Kidney (tissue), 14 donors: ENCODE results near the gene AUTS2. TPM values are rescaled to one million over a fixed set of nuclear protein-coding genes. Genes with fewer than 3 reads are reported as not detected.
A peak's percentile ranks its signal among the peaks of the same experiment; 100 is the strongest.
"Not testable (repeated sequence)": the region's sequence is repeated elsewhere in the genome, so short reads cannot be mapped to it uniquely, and the experiment has no call there.

Experiments
- DNase-seq, 5 donors: peaks; one replicate each; pipeline ENCODE4 v3.0.0-alpha.2; 2013 to 2020
- FAIRE-seq: peaks from 2 replicates; lab custom pipeline; 2012; peaks lifted over from hg19 to GRCh38; lab: Jason Lieb, UNC
- H3K27ac ChIP-seq, 2 donors: one replicate each; pipeline ENCODE4 v1.7.0; 2013; ENCODE audit warnings: low read depth in 2 of 2, low read length in 2 of 2, inconsistent platforms in 1 of 2
- H3K27me3 ChIP-seq: one replicate; pipeline ENCODE4 v1.7.1; 2013; ENCODE audit warnings: low read length, inconsistent platforms; ENCODE audit not compliant: control insufficient read depth, insufficient read depth
- H3K36me3 ChIP-seq, 3 donors: one replicate each; pipeline versions ENCODE4 v1.7.0 to v1.7.1; 2013; ENCODE audit warnings: low read length in 3 of 3, control low read depth in 1 of 3, inconsistent platforms in 1 of 3; ENCODE audit not compliant: insufficient read depth in 3 of 3, control insufficient read depth in 2 of 3
- H3K4me1 ChIP-seq, 3 donors: one replicate each; pipeline versions ENCODE4 v1.7.0 to v1.7.1; 2013; ENCODE audit warnings: low read length in 3 of 3, inconsistent platforms in 1 of 3, low read depth in 1 of 3; ENCODE audit not compliant: control insufficient read depth in 2 of 3, insufficient read depth in 2 of 3
- H3K4me3 ChIP-seq, 3 donors: one replicate each; pipeline versions ENCODE4 v1.7.0 to v1.8.1; 2013; ENCODE audit warnings: low read length in 3 of 3, control low read depth in 1 of 3, inconsistent platforms in 1 of 3
- H3K9ac ChIP-seq, 3 donors: one replicate each; pipeline versions ENCODE4 v1.7.0 to v1.7.1; 2013; ENCODE audit warnings: low read length in 3 of 3, control low read depth in 1 of 3, inconsistent platforms in 1 of 3
- H3K9me3 ChIP-seq, 3 donors: one replicate each; pipeline versions ENCODE4 v1.7.0 to v1.7.1; 2013; ENCODE audit warnings: low read length in 3 of 3, control low read depth in 1 of 3, inconsistent platforms in 1 of 3; ENCODE audit not compliant: control insufficient read depth in 2 of 3, insufficient read depth in 1 of 3
- CTCF ChIP-seq: IDR thresholded peaks from 3 replicates; pipeline ENCODE4 v1.5.1; 2012; ENCODE audit warnings: mild to moderate bottlenecking, moderate library complexity, borderline replicate concordance; ENCODE audit not compliant: insufficient read depth; ENCODE audit errors: extremely low read depth
- intact Hi-C: fragments of 100-400 bp; cut with DNase I; formaldehyde crosslinking; loops from one replicate; pipeline ENCODE4 v1.11.1; 2022
- polyA plus RNA-seq: library from polyadenylated mRNA; stranded (reverse); fragments of 350-450 nt; fragmentation: Illumina TruSeq; extraction: RNeasy Lipid Tissue Mini Kit (QIAGEN cat#74804); gene quantifications from one replicate; pipeline ENCODE4 v1.2.3, GENCODE V29; 2014; ENCODE audit warnings: low read depth, low replicate concordance; ENCODE audit not compliant: insufficient read depth
- total RNA-seq: library from RNA; stranded (reverse); fragmentation: NEBNext Ultra II Directional; extraction: Animal tissue kit (Norgen Biotek cat#: 25700); gene quantifications from one replicate; pipeline ENCODE4 v1.2.1, GENCODE V29; 2021
- donor health status: control.
- donor health status: control.
- donor health status: control.
- donor health status: control.
- donor health status: control.
- donor health status: DM: yes; HTN: yes; CAD: no.
- donor health status: Normal renal cell carcinoma (clear cell type).

AUTS2 gene
- total and polyA plus RNA-seq, 2 donors from 2014 or later: 5.2 to 33.8 TPM

- no peak overlapping the region for H3K4me3 ChIP-seq
- intact Hi-C loops: no loop called here
- H3K27ac ChIP-seq: no peak overlapping the region
Observed at GRCh38 chr7:70726951-70727378, 1128.7 kb downstream of the AUTS2 start.

GRCh38 chr7:70727861-70728260, 1129.6 kb downstream of the AUTS2 start:
- DNase-seq (no peak), FAIRE-seq (no peak)
- H3K9ac ChIP-seq: no peak overlapping the region
- peaks cover 0 to 7% (median 3%) of the 10 kb centered on the region in 3 donors for H3K4me1 ChIP-seq
- H3K9me3 ChIP-seq: no peaks in the 10 kb centered on the region
- intact Hi-C loops: no loop called here
- no peaks in the 10 kb centered on the region for H3K36me3 ChIP-seq
- no peak overlapping the region for H3K4me3 ChIP-seq
- no peak overlapping the region for H3K27ac ChIP-seq
- no peaks in the 10 kb centered on the region for H3K27me3 ChIP-seq
- TF ChIP-seq CTCF: no peak

More at GRCh38 chr7:70726951-70727378, 1128.7 kb downstream of the AUTS2 start:
- no peaks in the 10 kb centered on the region for H3K27me3 ChIP-seq
- H3K9ac ChIP-seq: no peak overlapping the region
- H3K36me3 ChIP-seq: no peaks in the 10 kb centered on the region
- no peak for DNase-seq
- no peaks in the 10 kb centered on the region for H3K9me3 ChIP-seq
- TF ChIP-seq CTCF: no peak
- peaks cover 0 to 7% (median 3%) of the 10 kb centered on the region in 3 donors for H3K4me1 ChIP-seq
- FAIRE-seq: no peak

GRCh38 chr7:70728872-70729552, 1130.7 kb downstream of the AUTS2 start:
- H3K27me3 ChIP-seq: no peaks in the 10 kb centered on the region
- intact Hi-C loops: no loop called here
- no peak overlapping the region for H3K4me3 ChIP-seq
- no peaks in the 10 kb centered on the region for H3K36me3 ChIP-seq
- DNase-seq (peak in 1 of 5 donors; percentile 57), FAIRE-seq (no peak)
- no peaks in the 10 kb centered on the region for H3K9me3 ChIP-seq
- H3K27ac ChIP-seq: no peak overlapping the region
- peaks cover 0 to 7% (median 3%) of the 10 kb centered on the region in 3 donors for H3K4me1 ChIP-seq
- TF ChIP-seq CTCF: no peak
- H3K9ac ChIP-seq: no peak overlapping the region

- H3K27me3 ChIP-seq, FAIRE-seq, H3K4me3 ChIP-seq, H3K27ac ChIP-seq, H3K9ac ChIP-seq, H3K4me1 ChIP-seq, intact Hi-C loops, DNase-seq, H3K36me3 ChIP-seq, H3K9me3 ChIP-seq: not testable (repeated sequence)
Observed at GRCh38 chr7:70729553-70730157, 1131.4 kb downstream of the AUTS2 start.
